ENCODE results near the gene MIAT.
"Not testable (repeated sequence)": the region's sequence is repeated elsewhere in the genome, so short reads cannot be mapped to it uniquely, and the experiment has no call there.

MIAT gene

GRCh38 chr22:26656891-26657851 lies at the start of gene MIAT:
Gene MIAT, plus strand, starts transcription at chr22:26657588.
- in situ Hi-C loops (cut with MboI; ENCODE audit: low sequenced_read_pairs) = no loop called here

GRCh38 chr22:26608129-26608528 lies 49.3 kb upstream of the MIAT start:
- in situ Hi-C loops (cut with MboI; ENCODE audit: low sequenced_read_pairs) = no loop called here

- in situ Hi-C loops (cut with MboI; ENCODE audit: low sequenced_read_pairs) = no loop called here
Measured at GRCh38 chr22:26609287-26609686, 48.1 kb upstream of the MIAT start.

GRCh38 chr22:26610072-26610958 lies 47.1 kb upstream of the MIAT start:
- in situ Hi-C loops (cut with MboI; ENCODE audit: low sequenced_read_pairs) = no loop called here

- in situ Hi-C loops (cut with MboI; ENCODE audit: low sequenced_read_pairs) = no loop called here
Measured at GRCh38 chr22:26610996-26611395, 46.4 kb upstream of the MIAT start.

- in situ Hi-C loops (cut with MboI; ENCODE audit: low sequenced_read_pairs) = no loop called here
Measured at GRCh38 chr22:26612652-26613051, 44.7 kb upstream of the MIAT start.

- in situ Hi-C loops (cut with MboI; ENCODE audit: low sequenced_read_pairs) = not testable (repeated sequence)
Measured at GRCh38 chr22:26613753-26614152, 43.6 kb upstream of the MIAT start.

GRCh38 chr22:26614322-26614721 lies 43.1 kb upstream of the MIAT start:
- in situ Hi-C loops (cut with MboI; ENCODE audit: low sequenced_read_pairs) = no loop called here

- in situ Hi-C loops (cut with MboI; ENCODE audit: low sequenced_read_pairs) = no loop called here
Measured at GRCh38 chr22:26615149-26615548, 42.2 kb upstream of the MIAT start.

GRCh38 chr22:26615830-26616435 lies 41.5 kb upstream of the MIAT start:
- in situ Hi-C loops (cut with MboI; ENCODE audit: low sequenced_read_pairs) = no loop called here

- in situ Hi-C loops (cut with MboI; ENCODE audit: low sequenced_read_pairs) = no loop called here
Measured at GRCh38 chr22:26616650-26617049, 40.7 kb upstream of the MIAT start.

- in situ Hi-C loops (cut with MboI; ENCODE audit: low sequenced_read_pairs) = no loop called here
Measured at GRCh38 chr22:26617271-26618199, 39.9 kb upstream of the MIAT start, which contains the start of gene CRYBB1. Gene CRYBB1, minus strand, starts transcription at chr22:26618027. Its CDS starts 1,708 bp downstream, at chr22:26616319.

GRCh38 chr22:26618455-26618854 lies 38.9 kb upstream of the MIAT start:
- in situ Hi-C loops (cut with MboI; ENCODE audit: low sequenced_read_pairs) = no loop called here

- in situ Hi-C loops (cut with MboI; ENCODE audit: low sequenced_read_pairs) = no loop called here
Measured at GRCh38 chr22:26619510-26619909, 37.9 kb upstream of the MIAT start.

GRCh38 chr22:26620197-26620596 lies 37.2 kb upstream of the MIAT start:
- in situ Hi-C loops (cut with MboI; ENCODE audit: low sequenced_read_pairs) = no loop called here

GRCh38 chr22:26621663-26622062 lies 35.7 kb upstream of the MIAT start, which contains the start of gene CRYBA4:
Gene CRYBA4, plus strand, starts transcription at chr22:26621963. Its CDS starts 634 bp downstream, at chr22:26622597.
- in situ Hi-C loops (cut with MboI; ENCODE audit: low sequenced_read_pairs) = no loop called here

GRCh38 chr22:26623984-26624383 lies 33.4 kb upstream of the MIAT start:
- in situ Hi-C loops (cut with MboI; ENCODE audit: low sequenced_read_pairs) = no loop called here

GRCh38 chr22:26624803-26625202 lies 32.6 kb upstream of the MIAT start:
- in situ Hi-C loops (cut with MboI; ENCODE audit: low sequenced_read_pairs) = no loop called here

- in situ Hi-C loops (cut with MboI; ENCODE audit: low sequenced_read_pairs) = no loop called here
Measured at GRCh38 chr22:26629988-26630761, 27.2 kb upstream of the MIAT start.
